ENCODE measurements around the gene SLC27A6.
"Not testable (repeated sequence)": the region's sequence is repeated elsewhere in the genome, so short reads cannot be mapped to it uniquely, and the experiment has no call there.

The SLC27A6 gene, protein sequence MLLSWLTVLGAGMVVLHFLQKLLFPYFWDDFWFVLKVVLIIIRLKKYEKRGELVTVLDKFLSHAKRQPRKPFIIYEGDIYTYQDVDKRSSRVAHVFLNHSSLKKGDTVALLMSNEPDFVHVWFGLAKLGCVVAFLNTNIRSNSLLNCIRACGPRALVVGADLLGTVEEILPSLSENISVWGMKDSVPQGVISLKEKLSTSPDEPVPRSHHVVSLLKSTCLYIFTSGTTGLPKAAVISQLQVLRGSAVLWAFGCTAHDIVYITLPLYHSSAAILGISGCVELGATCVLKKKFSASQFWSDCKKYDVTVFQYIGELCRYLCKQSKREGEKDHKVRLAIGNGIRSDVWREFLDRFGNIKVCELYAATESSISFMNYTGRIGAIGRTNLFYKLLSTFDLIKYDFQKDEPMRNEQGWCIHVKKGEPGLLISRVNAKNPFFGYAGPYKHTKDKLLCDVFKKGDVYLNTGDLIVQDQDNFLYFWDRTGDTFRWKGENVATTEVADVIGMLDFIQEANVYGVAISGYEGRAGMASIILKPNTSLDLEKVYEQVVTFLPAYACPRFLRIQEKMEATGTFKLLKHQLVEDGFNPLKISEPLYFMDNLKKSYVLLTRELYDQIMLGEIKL

GRCh38 chr5:128965011-128965637, at the start of gene SLC27A6:
SLC27A6 (plus strand) TSS chr5:128965488; CDS start chr5:128966138, 650 bp downstream.
- no peak for DNase-seq

GRCh38 chr5:128919542-128919941, 45.7 kb upstream of the SLC27A6 start:
- DNase-seq = no peak

DNA sequence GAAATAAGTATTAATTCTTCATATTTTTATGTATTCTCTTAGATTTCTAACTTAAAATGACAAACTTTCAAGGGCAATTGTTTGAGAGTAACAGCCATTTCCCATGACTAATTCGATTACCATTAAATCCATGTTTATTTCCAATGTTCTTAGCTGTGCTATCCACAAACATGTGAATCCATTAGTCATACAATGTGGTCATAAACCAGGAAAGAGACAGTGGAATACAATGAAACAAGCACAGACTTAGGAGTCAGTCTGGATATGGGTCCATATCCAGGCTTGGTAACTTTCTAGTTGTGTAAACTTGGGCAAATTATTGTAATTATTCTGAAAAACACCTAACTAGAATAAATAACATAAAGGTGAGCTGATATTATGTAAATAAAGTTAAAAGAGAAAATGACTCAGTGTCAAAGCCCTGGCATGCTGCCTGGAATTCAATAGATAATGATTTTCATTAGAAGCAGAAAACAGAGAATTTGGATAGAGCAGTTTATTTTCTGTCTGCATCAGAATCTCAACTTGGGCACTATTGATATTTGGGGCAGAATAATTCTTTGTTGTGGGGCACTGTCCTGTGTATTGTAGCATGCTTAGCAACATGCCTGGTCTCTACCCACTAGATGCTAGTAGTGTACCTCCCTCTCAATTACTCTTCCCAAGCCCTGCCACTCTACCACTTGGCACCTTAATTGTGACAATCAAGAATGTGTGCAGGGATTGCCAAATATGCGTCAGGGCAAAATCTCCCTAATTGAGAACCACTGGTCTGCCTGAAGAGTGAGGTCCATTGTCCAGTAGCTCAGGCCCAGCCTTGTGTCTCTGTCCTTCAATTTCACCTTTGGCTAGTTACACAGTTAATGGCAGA, 44.7 kb upstream of the SLC27A6 start:
- no peak for DNase-seq

DNA sequence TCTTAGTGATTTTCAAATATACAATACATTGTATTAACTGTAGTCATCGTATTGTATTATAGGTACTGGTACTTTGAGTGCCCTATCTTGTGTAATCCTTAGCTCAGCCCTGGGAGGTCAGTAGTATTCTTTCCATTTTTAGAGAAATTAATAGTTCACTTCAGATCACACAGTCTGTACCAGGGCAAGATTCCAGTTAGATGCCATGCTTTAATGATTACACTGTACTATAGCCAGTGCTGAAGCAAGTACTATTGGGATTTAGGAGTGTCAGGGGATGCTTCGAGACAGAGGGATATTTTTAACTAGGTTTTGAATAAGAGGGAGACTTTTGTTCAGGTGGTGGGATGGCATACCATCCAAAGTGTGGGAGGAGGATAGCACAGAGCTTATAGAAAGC, 41.0 kb upstream of the SLC27A6 start:
- no peak for DNase-seq

GRCh38 chr5:128925973-128926372, 39.3 kb upstream of the SLC27A6 start:
- DNase-seq = no peak

DNA sequence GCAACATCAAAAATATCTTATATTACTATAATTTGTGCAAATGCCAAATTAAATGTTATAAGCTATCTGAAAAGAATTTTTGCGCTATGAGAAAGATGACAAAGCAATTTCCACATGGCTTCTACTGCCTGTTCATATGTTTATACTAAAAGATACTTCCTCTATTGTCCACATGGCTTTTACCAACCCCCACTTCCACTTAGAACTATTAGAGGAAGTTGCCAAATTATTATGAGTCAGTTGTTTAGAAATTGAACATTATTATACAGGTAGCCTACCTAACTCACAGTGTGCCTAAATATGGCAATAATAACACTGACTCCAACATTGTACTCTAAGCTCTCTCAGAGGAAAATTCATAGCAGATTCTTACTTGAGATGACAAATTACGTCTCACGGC, 37.6 kb upstream of the SLC27A6 start:
- no peak for DNase-seq

GRCh38 chr5:128932232-128932631, 33.1 kb upstream of the SLC27A6 start:
- not testable (repeated sequence) for DNase-seq

- not testable (repeated sequence) for DNase-seq
These were observed 22.2 kb upstream of the SLC27A6 start for GRCh38 chr5:128943100-128943499.

GRCh38 chr5:128949847-128950546, 15.3 kb upstream of the SLC27A6 start:
- DNase-seq = no peak

DNA sequence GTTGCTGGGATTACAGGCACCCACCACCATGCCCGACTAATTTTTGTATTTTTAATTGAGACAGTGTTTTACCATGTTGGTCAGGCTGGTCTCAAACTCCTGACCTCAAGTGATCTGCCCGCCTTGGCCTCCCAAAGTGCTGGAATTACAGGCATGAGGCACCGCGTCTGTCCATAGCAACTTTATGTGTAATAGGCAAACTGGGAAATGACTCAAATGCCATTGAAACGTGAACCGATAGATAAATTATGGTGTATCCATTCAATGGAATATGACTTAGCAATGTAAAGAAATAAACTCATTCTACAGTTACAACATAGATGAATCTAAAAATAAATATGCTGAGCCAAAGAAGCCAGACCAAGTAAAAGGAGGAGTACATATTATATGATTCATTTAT, 14.0 kb upstream of the SLC27A6 start:
- not testable (repeated sequence) for DNase-seq

GRCh38 chr5:128956164-128956563, 9.1 kb upstream of the SLC27A6 start:
- DNase-seq = no peak

- no peak for DNase-seq
These were observed 3.1 kb upstream of the SLC27A6 start for GRCh38 chr5:128962211-128962610.

GRCh38 chr5:128965638-128966302, 482 bp downstream of the SLC27A6 start:
- no peak for DNase-seq

DNA sequence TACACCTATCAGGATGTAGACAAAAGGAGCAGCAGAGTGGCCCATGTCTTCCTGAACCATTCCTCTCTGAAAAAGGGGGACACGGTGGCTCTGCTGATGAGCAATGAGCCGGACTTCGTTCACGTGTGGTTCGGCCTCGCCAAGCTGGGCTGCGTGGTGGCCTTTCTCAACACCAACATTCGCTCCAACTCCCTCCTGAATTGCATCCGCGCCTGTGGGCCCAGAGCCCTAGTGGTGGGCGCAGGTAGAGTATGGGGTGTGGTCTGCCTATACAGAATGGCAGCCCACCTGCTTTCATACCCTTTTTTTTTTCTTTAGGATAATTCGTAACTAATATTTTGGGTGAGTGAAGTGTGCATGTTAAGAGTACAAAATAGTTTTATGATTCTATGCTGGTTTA, 1.1 kb downstream of the SLC27A6 start:
- no peak for DNase-seq

- DNase-seq = no peak
These were observed 1.6 kb downstream of the SLC27A6 start for GRCh38 chr5:128966846-128967245.

DNA sequence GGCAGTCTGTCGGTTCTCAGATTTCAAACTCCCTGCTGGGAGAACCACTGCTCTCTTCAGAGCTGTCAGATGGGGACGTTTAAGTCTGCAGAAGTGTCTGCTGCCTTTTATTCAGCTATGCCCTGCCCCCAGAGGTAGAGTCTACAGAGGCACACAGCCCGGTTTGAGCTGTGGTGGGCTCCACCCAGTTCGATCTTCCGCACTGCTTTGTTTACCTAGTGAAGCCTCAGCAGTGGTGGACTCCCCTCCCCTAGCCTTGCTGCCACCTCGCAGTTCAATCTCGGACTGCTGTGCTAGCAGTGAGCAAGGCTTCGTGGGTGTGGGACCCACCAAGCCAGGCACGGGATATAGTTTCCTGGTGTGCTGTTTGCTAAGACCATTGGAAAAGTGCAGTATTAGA, 8.0 kb downstream of the SLC27A6 start:
- DNase-seq = no peak

GRCh38 chr5:128974567-128974966, 9.3 kb downstream of the SLC27A6 start:
- DNase-seq = no peak

DNA sequence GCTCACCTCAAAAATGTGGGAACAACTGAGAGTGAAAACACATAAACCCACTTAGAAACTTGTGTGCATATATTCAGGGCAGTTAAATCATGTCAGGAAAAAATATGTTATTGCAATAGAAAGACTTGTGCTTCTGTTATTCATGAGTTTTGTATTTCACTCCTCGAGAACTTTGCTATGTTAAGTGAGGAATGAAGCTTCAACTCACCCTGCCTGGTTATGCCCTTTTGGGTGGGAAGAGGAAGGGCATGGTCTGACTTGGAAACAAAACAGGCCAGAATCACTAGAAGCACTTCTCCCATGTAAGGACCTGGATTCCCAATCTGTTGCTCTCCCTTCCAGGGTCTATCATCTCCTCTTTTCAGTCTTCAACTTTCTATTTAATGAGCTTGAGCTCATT, 14.5 kb downstream of the SLC27A6 start:
- no peak for DNase-seq

GRCh38 chr5:128980917-128981316, 15.6 kb downstream of the SLC27A6 start:
- no peak for DNase-seq

DNA sequence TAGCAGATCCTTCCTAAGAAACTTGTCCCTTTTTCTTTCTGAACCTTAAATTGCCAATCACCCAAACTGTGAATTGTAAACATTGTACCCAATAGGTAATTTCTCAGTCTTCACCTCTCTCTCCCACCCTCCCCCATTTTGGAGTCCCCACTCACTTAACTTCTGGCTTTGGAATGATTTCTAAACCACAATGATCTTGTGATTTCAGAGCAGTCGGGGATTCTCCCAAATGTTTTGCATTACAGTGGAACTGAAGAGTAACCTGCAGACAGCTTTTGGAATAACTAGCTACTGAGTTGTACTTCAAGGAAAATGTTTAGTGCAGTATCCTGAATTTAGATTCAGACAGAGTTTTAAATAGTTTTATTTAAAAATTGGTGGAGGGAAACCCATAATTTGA, 19.2 kb downstream of the SLC27A6 start:
- no peak for DNase-seq

- DNase-seq = no peak
These were observed 23.2 kb downstream of the SLC27A6 start for GRCh38 chr5:128988476-128988875.
